ENCODE data around the gene MINDY4B.

Gene MINDY4B

GRCh38 chr3:150850191-150850590 is 55.0 kb downstream of the MINDY4B start:
- H3K36me3 ChIP-seq (replicated peaks; ENCODE audit: insufficient read depth, low read length) = no peaks in the 10 kb centered on the region
- H3K4me2 ChIP-seq (ENCODE audit: low read depth, low read length) = no peak overlapping the region
- no peak overlapping the region for H3K9ac ChIP-seq (ENCODE audit: low read length)
- DNase-seq = no peak
- H2AFZ ChIP-seq (ENCODE audit: low read length) = no peak overlapping the region
- no peak overlapping the region for H3K27ac ChIP-seq (ENCODE audit: low read length)
- no peak overlapping the region for H3K4me3 ChIP-seq (ENCODE audit: low read length)
- H3K27me3 ChIP-seq (replicated peaks; ENCODE audit: insufficient read depth, low read length) = no peaks in the 10 kb centered on the region
- H3K79me2 ChIP-seq (ENCODE audit: low read length) = no peaks in the 10 kb centered on the region
- H3K9me3 ChIP-seq (replicated peaks; ENCODE audit: insufficient read depth, low read length) = no peaks in the 10 kb centered on the region
- no peaks in the 10 kb centered on the region for H4K20me1 ChIP-seq (ENCODE audit: insufficient read depth, low read length)
- no peaks in the 10 kb centered on the region for H3K9me2 ChIP-seq (replicated peaks; ENCODE audit: insufficient read depth, low read length)
- TF ChIP-seq EZH2phosphoT487 (IDR thresholded peaks at IDR 0.05; ENCODE audit: low read length) = no peak
- no peak for TF ChIP-seq EZH2 (optimal IDR thresholded peaks at IDR 0.05; ENCODE audit: low read depth, low read length)
- TF ChIP-seq CTCF (IDR thresholded peaks at IDR 0.05; ENCODE audit: low read length) = no peak
- H3F3A ChIP-seq (ENCODE audit: insufficient read depth, low read length) = no peaks in the 10 kb centered on the region
- no peaks in the 10 kb centered on the region for H3K4me1 ChIP-seq (ENCODE audit: low read length)

- Histone ChIP-seq H2AFZ (ENCODE audit: low read length) (no peak overlapping the region), H3K4me1 (ENCODE audit: low read length) (no peaks in the 10 kb centered on the region), H3K9me2 (replicated peaks; ENCODE audit: insufficient read depth, low read length) (no peaks in the 10 kb centered on the region), H3K36me3 (replicated peaks; ENCODE audit: insufficient read depth, low read length) (no peaks in the 10 kb centered on the region), H3K9me3 (replicated peaks; ENCODE audit: insufficient read depth, low read length) (no peaks in the 10 kb centered on the region), H3K4me2 (ENCODE audit: low read depth, low read length) (no peak overlapping the region), H3F3A (ENCODE audit: insufficient read depth, low read length) (no peaks in the 10 kb centered on the region), H3K27me3 (replicated peaks; ENCODE audit: insufficient read depth, low read length) (no peaks in the 10 kb centered on the region), H3K27ac (ENCODE audit: low read length) (no peak overlapping the region), H3K4me3 (ENCODE audit: low read length) (no peak overlapping the region), H3K9ac (ENCODE audit: low read length) (no peak overlapping the region), H4K20me1 (ENCODE audit: insufficient read depth, low read length) (no peaks in the 10 kb centered on the region), H3K79me2 (ENCODE audit: low read length) (no peaks in the 10 kb centered on the region)
- TF ChIP-seq EZH2phosphoT487 (IDR thresholded peaks at IDR 0.05; ENCODE audit: low read length) = no peak
- TF ChIP-seq EZH2 (optimal IDR thresholded peaks at IDR 0.05; ENCODE audit: low read depth, low read length) = no peak
- TF ChIP-seq CTCF (IDR thresholded peaks at IDR 0.05; ENCODE audit: low read length) = no peak
- DNase-seq = no peak
Measured at GRCh38 chr3:150848864-150849263, 56.4 kb downstream of the MINDY4B start.

- H3K27ac ChIP-seq (ENCODE audit: low read length) = no peak overlapping the region
- no peak overlapping the region for H2AFZ ChIP-seq (ENCODE audit: low read length)
- H4K20me1 ChIP-seq (ENCODE audit: insufficient read depth, low read length) = no peaks in the 10 kb centered on the region
- no peaks in the 10 kb centered on the region for H3K9me2 ChIP-seq (replicated peaks; ENCODE audit: insufficient read depth, low read length)
- H3F3A ChIP-seq (ENCODE audit: insufficient read depth, low read length) = no peaks in the 10 kb centered on the region
- H3K79me2 ChIP-seq (ENCODE audit: low read length) = no peaks in the 10 kb centered on the region
- no peaks in the 10 kb centered on the region for H3K36me3 ChIP-seq (replicated peaks; ENCODE audit: insufficient read depth, low read length)
- no peak for DNase-seq
- no peaks in the 10 kb centered on the region for H3K9me3 ChIP-seq (replicated peaks; ENCODE audit: insufficient read depth, low read length)
- no peaks in the 10 kb centered on the region for H3K27me3 ChIP-seq (replicated peaks; ENCODE audit: insufficient read depth, low read length)
- no peak overlapping the region for H3K9ac ChIP-seq (ENCODE audit: low read length)
- H3K4me3 ChIP-seq (ENCODE audit: low read length) = no peak overlapping the region
- no peaks in the 10 kb centered on the region for H3K4me1 ChIP-seq (ENCODE audit: low read length)
- H3K4me2 ChIP-seq (ENCODE audit: low read depth, low read length) = no peak overlapping the region
- TF ChIP-seq EZH2 (optimal IDR thresholded peaks at IDR 0.05; ENCODE audit: low read depth, low read length) (no peak), EZH2phosphoT487 (IDR thresholded peaks at IDR 0.05; ENCODE audit: low read length) (no peak), CTCF (IDR thresholded peaks at IDR 0.05; ENCODE audit: low read length) (no peak)
Measured at GRCh38 chr3:150847433-150847832, 57.8 kb downstream of the MINDY4B start.

All from MM.1S (cell line).